Activated CD4-positive, alpha-beta T cell treated with anti-CD3 and anti-CD28 coated beads, Interleukin-2, amount 50 U/mL, for 1 hour (primary cell): ENCODE results near the gene AOPEP.
A peak's percentile ranks its signal among the peaks of the same experiment; 100 is the strongest.

ENCODE experiments used
- DNase-seq: peaks from one replicate; pipeline ENCODE4 v3.0.0-alpha.2; 2020

Gene AOPEP

DNA sequence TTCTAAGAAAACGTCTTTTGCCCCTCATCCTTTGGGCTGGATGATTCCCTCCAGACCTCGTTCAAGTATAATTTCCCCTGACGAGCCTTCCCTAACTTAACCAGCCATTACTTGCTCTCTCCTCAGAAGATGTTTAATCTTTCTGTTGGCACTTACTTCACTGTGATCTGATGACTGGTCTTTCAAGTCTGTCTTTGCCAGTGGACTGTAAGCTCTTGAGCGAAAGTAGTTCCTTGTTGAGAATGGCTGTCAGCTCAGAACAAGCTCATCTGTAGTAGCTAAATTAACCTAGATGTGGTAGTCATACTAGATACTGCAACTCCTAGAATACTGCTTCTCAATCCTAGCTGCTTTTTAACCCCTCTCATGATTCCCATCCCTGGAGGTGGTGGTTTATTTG lies 125.0 kb downstream of the AOPEP start:
- DNase-seq: no peak

DNA sequence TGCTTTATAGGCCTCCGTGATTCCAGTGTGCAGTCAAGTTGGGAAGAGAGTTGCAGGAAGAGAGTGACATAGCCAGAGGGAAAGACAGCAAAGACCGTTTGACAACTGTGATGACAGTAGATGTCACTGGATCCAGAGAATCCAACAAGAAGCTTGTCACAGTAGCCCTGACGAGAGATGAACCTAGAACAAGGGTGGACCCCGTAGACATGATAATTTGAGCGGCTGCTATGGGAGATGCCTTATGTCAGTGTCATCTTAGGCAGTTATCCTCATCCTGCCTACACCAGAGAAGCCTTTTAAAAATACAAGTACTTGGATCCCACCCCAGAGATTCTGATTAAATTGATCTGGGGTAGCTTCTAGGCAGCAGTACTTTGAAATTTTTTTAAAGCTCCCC lies 125.4 kb downstream of the AOPEP start:
- DNase-seq: no peak

DNA sequence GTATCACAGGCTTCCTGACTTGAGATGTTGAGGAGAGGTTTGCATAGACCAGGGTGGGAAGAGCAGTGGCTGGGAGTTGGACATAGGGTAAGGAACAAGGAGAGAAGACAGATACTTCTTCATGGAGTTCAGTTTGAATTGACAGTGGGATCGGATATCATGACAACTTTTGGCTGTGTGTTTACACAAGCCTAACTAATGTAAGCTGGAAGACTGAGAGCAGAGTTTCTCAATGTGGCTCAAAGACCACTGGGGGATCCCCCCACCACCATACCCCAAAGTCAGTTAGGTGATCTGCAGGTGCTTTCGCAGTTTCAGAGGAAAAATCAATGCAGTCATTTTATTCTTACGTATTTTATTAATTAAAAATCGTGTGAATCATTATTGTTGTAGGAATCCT lies 125.9 kb downstream of the AOPEP start:
- DNase-seq: no peak

DNA sequence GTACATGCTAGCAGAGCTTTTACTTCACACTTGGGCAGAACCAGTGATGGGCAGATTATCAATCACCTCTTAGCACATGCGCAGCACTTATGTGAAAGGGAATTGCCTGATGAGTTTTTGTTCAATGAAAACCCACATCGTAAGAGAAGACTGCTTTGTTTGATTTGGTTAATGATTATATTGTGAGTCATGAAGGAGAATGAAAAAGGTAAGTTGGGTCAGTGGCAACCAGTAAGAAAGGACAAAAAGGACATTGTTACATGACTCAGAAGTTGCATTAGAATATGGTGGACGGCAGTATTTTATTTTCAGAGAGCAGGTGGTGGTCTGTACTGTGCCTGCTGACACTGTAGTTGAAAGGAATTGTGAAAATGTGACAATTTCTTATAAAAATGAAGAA lies 127.4 kb downstream of the AOPEP start:
- DNase-seq: no peak

DNA sequence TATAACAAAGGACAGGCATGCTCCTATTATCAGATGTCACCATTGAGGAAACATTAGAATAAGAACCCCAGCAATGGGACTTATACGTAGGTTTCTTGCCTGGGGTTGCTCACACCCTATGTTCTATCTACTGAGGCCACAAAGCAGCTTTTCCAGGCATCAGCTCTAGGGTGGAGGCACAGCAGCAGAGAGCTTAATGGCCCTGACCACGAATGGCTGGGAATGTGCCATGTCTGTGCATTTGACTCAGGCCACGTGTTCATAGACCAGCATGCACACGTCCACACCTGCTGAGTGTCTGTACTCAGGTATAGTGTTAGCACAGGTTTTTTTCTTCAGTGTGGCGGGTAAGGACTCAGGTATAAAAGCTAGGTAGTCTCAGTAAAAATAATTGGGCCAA lies 129.4 kb downstream of the AOPEP start:
- no peak for DNase-seq

DNA sequence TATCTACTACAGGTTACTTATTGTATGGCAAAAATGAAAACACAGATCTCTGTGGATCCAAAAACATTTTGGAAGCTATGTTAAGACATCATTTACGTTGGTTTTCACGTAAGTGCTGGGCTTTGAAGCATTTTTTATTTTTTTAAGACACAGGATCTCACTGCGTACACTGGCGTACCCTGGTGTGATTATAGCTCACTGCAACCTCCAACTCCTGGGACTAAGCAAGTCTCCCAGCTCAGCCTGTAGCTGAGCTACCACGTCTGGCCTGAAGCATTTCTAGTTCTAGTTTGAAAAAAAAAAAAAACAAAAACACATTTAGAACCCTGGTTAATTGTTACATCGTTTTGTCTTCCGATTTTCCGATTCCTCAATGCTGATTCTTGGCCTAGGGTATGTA lies 131.3 kb downstream of the AOPEP start:
- DNase-seq: no peak

DNA sequence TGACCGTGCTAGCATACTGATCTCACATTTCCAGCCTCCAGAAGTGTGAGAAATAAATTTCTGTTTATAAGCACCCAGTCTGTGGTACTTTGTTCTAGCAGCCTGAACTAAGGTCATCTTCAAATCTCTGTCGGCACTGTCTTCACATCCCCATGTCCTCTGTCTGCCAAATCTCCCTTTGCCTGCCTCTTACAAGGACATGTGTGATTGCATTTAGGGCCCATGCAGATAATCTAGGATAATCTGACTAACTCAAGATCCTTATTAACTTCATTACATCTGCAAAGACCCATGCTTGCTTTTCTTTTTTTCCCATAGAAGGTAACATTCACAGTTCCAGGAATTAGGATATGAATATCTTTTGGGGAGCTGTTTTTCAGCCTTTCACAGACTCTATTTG lies 132.7 kb downstream of the AOPEP start:
- no peak for DNase-seq

DNA sequence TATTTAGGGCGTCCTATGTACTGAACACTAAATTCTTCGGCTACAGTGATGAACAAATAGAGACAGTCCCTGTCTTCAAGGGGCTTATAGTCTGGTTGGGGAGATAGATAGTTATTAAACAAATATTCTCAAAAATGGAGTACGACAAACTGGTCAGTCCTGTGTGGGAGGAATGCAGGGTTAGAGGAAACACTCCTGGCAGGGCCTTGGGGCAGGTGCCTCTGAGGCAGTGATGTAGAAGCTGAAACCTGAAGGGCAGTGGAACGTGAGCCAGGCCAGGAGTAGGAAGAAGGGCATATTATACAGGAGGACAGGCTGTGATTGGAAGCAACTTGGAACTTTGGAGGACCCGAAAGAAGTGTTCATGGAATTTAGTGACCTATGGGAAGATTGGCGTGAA lies 133.4 kb downstream of the AOPEP start:
- no peak for DNase-seq

DNA sequence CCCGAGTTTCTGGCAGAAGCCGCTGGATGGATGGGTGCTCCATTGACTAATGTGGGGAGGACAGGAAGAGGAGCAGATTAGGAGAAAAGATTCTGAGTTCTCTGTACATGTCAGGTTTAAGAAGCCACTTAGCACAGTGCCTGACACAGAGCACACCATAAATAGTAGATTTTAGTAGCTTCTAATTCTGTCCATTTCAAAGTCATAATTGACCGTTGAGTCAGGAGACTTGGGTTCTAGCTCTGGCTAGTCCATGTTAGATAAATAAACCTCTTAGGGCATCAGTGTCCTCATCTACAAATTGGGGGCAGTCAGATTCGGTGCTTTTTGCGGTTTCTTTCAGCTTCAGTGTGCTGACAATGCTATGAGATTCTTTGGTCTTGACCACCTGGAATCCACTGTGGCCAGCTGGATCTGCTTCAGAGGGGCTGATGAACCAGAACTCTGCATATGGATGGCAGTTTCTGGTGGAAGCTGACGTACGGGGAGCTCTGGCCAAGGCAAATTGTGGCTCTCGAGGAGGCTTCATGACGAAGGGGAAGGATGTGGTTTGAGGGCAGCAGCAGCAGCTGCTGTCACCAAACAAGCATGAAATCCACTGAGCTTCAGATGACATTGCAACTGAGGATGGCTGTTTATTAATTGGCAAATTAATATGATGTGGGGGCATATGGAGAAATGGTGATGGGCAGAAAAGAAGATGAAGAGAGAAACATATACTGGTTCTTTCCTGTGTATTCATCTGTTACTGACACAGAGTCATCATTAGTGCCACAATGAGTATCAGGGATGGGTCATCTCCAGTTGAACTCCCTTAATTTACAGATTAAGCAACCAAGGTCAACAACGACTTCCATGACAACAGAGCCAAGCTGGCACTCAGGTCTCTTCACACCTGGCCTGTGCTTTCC lies 134.4 kb downstream of the AOPEP start:
- peak; percentile 61 for DNase-seq

DNA sequence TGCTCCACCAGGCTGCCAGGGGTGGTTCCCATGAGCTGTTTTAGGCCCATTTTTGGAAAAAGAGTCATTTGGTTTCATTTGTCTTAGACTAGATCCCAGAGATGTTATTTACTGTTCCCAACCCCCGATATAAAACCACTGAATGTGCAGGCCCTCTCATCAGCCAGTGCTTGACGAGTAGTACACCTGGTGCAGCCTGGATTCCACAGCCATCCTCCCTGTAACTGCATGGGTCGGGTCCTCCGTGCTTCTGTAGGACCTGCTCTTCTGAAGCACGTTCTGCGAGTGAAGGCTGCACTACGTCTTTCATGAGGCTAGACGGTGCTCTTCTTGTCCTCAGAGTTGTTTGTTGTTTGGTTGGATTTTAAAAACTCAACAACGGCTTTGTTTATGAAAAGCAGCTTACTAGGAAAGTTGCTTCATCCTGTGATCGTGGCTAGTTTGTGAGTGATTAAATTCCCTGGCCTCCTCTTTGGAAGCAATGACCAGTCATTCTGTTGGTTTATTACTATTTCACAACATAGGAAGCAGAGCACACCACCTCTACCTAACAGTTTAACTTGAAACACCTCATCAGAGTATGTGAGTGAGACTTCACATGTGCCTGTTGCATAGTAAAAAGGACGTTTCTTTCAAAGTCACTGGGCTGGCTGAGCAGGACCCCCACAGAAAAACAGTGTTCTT lies 135.2 kb downstream of the AOPEP start:
- no peak for DNase-seq

DNA sequence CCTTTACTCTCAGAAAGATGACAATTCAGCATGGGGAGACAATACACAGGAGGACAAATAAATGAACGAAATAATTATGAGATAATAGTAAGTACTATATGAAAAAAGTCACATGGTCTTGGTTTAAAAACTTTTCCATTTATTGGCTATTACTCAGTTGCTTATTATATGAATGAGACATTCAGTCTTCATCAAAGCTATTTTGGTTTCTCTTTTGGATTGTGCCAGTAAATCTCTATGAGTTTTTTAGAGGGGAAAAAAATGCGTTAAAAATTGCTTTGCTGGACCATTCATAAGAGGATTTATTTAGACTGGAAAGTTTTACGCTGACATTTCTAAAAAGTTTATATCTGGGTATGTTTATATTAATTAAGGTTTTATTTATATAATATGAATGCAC lies 137.7 kb downstream of the AOPEP start:
- DNase-seq: no peak

DNA sequence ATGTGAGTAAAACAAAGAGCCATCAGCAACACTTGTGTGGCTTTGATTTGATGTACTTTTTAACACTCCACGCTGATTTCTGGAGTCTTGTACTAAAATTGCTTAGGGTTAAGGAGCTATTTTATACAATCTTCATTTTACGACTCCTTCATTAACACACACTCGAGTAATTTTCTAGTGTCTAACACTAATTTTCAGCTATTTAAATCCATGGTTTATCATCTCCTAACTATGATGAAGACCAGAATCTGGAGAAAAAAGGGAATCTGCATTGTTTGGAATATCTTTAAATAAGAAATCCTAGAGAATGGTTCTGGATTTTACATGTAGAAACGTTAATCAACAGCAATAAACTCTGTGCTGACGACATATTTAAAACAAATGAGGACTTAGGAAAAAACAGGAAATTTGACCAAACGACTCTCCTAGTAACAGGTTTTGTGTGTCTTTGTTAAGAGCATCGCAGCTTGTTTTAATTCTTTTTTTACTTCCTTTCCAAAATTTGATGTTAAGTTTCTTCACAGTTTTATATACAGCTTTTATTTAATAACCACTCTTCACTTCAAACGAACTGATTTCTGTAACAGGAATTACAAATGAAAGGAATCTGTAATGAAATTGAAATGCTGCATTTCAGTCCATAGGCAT lies 138.5 kb downstream of the AOPEP start:
- no peak for DNase-seq

DNA sequence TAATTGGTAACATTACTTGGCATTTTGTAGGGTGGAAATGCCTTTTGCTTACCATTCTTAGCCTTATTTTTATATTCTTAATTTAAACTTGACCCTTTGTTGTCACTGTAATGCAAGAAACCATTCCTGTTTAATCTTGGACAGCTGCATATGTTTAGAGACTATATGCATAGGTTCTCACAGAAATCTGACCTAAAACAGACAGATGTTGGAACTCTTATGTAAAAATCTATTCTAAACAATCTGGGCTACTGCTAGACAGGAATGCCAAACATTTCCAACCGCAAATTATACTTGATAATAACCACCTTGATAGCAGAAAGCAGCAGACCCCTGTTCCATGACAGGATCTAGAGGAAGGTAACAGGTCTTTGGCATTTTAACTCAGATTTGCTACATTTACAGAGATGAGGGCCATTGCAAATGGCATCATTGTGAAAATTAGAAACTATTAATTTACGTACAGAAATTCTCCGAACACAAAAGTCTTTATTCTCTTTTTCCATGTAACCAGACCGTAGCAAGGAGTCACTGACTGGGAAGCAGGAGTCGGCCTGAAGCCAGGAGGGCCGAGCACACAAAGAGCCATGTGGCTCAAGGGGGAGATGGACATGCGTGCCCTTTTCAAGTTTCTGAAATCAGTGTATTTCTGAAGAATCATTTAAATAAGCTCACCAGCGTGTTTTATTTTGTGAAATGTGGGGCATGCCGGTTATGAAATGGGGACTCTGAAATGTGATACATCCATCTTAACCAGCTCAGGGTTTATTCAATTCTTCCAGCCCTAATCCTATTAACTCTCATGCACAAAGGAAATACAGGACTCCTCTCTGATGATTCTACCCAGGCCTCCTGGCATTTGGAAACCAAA lies 139.3 kb downstream of the AOPEP start:
- no peak for DNase-seq

DNA sequence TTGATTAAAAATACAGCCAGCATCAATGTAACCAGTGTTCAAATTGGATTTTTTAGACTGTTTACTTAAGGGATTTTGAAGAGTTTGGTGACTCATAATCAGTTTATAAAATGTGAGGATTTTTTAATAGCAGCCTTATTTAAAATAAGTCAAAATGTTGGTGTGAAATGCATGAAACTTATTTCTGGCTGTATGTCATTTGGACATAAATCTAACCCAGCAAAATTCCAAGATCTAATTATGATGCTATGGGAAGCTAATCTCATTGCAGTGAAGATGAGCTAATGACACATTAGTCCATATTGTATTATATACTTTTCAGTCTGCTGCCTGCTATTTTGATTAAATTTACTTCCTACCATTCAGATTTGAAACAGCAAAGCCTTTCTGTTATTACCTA lies 140.3 kb downstream of the AOPEP start:
- DNase-seq: no peak

DNA sequence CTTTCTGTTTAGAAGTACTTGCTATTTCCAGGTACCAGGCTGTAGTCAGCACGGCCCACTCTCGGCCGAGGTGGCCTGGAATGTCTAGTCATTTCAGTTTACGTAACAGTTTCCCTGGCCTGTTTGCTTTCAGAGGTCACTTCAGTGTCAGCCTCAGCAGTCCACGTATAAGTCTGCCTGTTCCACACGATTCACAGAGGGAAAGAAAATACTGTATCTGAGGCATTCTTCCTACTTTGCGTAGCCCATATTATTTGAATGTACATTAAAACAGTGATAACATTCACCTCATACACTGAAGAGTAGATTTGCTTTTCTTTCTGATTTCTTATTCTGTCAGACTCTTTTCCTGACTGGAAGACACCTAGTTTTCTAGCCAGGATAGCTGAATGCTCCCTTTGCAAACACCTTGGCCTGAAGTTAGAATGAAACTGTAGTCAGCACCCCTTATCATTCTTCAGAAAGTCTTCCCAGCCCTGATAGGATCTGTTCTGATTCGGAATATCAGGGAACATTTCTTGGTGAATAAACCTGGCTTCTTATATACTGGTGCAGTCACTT lies 140.9 kb downstream of the AOPEP start:
- no peak for DNase-seq

DNA sequence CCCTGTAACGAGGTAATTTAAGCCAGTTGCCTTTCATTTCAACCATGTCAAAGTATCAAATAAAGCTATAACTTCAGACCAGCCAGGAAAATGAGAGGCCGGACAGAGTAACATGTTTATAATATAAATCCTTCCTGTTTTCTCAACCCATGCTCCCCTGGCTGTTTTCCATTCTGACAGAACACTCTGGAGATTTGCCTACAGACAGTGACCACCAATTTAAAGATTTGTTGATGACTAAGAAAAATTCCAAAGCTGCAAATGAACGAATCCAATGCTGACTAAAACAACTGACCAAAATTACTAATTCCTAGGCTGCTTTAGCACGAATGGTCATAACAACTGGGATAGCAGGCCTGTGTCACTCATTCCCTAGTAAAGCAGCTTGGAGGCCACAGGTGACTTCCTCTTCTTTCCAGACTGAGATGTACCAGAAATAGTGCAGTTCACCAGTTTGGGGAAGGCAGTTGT lies 141.4 kb downstream of the AOPEP start:
- no peak for DNase-seq

DNA sequence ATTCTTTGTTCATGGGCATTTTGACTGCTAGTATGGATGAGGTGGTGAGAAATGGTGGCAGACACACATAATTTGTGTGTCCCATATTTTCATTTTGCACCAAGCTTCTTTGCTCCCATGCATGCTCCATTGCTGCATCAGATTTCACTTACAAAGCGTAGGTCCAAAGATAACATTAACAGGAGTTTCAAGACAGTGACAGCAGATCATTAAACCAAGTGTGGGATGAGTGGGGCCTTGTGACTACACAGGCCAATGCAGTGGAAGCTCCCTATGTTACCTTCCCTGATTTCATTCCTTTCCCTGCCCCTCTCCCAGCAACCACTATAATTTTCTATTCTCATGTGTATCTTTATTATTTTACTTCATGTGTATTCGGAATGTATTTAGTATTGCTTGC lies 142.0 kb downstream of the AOPEP start:
- DNase-seq: no peak

DNA sequence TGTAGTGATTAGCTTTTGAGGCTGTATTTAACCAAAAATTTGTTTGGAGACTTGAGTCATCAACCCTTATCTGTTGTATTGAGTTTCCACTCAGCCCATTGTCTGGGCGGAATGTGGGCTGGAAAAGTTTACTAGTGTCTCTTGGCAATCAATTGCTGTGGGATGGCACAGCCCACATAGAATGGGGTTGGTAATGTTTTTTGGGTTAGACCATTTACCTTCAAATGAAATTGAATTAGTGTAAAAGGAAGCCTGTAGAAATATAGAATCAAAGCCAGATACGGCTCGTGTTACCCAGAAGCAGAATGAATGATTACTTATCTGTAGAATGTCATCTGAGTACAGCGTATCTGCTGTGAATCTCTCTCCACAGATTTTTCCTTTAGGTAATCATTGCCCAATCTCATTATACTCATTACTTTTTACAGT lies 142.9 kb downstream of the AOPEP start:
- DNase-seq: no peak

DNA sequence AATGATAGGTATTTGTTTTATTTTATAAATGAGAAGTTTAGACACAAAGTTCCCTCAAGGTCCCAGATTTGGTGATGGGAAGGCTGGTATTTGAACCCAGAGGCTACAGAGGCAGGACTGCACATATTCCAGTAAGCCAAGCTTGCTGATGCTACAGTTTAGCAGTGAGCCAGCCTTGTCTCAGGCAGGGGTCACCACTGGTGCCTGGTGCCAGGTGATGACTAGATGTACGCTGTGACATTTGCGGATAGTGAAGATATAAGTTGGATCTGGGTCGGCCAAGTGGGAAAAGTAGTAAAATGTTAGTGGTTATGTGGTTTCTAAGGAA lies 143.9 kb downstream of the AOPEP start:
- no peak for DNase-seq

DNA sequence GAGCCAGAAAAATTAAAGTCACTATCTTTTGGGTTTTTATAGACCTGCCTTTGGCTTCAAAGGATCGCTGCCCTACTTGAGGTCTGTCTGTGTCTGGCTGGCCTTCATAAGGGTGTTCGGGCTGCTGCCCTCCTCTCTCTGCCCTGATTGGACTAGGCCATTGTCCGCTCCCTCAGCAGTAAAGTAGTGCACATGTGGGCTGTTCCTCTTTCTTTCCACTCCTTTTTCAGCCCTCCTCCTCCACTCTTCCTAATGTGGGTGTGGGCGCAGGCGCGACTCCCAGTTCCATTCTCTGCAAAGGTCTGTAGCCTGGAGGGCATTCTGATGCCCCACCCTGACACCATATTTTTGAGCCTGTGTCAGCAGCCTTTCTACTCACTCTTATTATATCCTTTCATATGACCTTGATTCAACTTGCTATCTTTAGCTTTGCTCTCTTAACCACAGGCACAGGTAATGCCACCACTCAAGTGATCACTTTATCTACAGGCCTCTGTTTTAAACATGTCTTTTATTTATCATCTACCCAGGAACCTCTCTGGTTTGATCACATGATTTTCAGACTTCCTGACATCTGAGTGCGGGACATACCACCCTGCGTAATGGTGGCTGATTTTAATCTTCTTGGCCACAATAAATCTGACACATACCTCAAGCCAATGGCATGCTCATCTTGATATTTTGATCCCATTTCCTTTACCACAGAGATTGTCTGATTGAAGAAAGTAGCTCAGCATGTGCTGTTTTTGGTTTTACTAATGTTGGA lies 144.5 kb downstream of the AOPEP start:
- peak; percentile 27 for DNase-seq

DNA sequence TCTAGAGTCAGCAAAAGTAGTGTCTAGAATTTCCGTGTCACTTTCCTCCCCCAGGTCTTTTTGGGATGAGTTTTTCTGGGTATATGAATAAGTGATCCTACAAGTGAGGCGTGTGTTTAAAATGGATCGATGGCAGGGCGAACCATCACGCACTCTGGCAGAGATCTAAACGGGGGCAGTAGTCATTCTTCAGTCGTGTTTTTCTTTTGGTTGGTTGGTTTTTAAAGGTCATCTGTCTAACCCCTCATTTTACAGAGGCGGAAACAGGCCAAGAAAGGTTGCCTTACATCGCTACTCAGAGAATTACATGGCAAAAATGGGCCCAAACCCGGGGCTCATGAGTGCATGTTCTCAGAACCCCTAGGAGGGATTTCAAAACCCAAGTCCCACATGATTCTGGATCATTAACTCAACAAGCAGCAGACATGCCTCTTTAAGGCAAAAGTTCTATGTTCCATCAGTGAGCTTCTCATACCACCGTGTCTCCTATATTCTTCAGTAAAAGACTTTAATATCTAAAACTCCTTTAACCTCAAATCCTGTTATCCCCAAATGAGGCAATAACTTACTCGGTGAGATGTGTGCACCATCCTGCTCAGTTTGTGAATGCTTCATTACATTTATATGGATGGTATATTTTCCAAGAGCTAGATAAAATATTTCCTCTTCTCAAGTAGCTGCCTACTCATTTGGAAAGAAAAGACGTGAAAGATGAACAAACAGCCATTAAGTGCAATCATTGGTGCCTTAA lies 145.8 kb downstream of the AOPEP start:
- no peak for DNase-seq
